GM19238 (cell line): ENCODE results near the gene GALNT14.
"Not testable (repeated sequence)": the region's sequence is repeated elsewhere in the genome, so short reads cannot be mapped to it uniquely, and the experiment has no call there.

Source experiments
- DNase-seq: peaks from one replicate; pipeline ENCODE4 v3.0.0; 2011; ENCODE audit warnings: low spot score; ENCODE audit not compliant: insufficient read length

GALNT14 gene, protein sequence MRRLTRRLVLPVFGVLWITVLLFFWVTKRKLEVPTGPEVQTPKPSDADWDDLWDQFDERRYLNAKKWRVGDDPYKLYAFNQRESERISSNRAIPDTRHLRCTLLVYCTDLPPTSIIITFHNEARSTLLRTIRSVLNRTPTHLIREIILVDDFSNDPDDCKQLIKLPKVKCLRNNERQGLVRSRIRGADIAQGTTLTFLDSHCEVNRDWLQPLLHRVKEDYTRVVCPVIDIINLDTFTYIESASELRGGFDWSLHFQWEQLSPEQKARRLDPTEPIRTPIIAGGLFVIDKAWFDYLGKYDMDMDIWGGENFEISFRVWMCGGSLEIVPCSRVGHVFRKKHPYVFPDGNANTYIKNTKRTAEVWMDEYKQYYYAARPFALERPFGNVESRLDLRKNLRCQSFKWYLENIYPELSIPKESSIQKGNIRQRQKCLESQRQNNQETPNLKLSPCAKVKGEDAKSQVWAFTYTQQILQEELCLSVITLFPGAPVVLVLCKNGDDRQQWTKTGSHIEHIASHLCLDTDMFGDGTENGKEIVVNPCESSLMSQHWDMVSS

DNA sequence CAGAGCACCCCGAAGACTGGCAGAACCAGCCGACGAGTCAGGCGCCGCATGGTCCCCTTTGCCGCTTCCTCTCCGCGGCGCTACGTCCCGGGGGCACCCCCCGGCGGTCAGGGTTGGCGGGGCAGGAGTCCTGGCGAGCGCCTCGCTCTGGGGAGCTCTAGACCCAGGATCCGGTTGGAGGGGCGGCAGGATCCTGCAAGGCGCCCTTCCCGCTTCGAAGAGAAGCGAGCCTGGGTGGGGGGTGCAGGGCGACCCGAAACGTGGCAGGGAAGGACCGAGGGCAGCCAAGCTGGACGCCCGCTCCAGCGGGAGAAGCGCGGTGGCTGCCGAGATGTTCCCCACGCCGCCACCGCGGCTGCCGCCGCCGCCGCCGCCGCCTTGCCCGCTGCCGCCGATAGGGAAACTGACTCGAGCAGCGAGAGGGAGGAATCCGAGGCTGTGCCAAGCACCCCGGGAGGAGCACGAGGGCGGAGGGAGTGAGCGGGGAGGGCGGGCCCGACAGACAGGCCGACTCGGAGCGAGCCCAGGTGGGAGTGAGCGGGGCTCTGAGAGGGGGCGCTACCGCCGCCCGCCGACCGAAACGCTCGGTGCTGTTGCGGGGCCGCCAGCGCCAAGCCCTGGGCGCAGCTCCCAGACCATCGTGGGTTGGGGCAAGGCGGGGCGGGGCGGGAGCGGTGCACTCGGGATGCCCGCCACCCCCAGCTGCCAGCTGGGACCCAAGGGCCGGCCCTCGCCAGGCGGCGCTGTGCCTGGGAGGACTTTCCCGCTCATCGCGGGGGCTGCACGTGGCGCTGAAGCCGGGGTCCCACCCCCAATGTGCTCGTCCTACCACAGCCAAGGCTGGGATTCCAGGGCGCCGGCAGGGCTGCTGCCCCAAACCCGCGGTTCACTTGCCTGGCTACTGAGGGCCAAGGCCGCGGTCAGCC, at the start of gene GALNT14:
TSS of gene GALNT14 (minus strand) at position 404 of the 926 bp plus-strand sequence. CDS start at position 50, 354 bp downstream.
- DNase-seq: peak; percentile 37

GRCh38 chr2:31187166-31187565, 48.9 kb upstream of the GALNT14 start:
- DNase-seq: no peak

GRCh38 chr2:31183973-31184372, 45.7 kb upstream of the GALNT14 start:
- not testable (repeated sequence) for DNase-seq

- DNase-seq: no peak
Observed at GRCh38 chr2:31176742-31177141, 38.5 kb upstream of the GALNT14 start.

DNA sequence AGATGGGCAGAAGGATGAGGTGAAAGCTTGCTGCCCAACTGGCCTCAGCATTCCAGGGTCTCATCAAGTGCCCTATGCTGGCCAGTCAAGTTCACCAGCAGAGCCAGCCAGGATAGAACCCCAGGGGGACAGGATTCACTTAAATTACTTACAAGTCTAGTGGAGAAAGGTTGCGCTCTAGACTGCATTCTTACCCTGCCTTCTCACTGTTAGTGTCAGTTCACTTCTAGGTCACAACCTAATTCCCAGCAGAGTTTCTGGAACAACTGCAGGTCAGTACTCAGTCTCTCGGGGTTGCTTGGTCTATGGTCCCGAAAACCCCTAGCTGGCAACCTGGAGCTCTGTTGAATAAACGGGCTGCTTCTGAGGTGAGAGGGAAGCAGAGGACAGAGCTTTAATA, 32.9 kb upstream of the GALNT14 start:
- no peak for DNase-seq

DNA sequence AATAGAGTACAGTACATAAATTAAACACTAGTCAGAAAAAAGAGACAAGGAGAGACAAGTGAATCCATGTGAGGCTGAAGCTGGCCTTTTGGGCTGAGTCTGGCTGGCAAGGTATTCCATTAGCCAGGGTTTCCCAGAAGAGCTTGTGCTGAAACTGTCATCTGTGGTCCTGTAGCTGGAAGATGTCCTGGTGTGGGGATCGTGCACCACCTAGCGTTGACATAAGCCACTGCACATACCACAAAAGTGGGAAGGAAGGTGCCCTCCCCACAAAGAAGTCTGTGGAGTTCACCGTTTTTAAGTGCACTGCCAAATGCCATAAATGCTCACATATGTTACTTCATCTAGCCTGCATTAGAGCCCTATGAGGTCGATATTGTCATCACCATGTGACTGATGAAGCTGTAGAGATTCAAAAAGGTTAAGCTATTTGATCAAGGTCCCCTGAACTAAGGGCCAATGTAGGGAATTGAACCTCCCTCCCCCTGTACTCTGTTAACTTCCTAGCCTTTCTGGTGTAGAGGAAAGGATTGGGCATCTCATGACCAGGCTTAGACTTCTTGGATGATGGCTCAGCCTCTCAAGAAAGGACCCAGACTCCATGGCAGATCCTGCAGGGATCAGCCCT, 31.9 kb upstream of the GALNT14 start:
- DNase-seq: peak; percentile 49

- no peak for DNase-seq
Observed at GRCh38 chr2:31168291-31168690, 30.1 kb upstream of the GALNT14 start.

- no peak for DNase-seq
Observed at GRCh38 chr2:31166925-31167324, 28.7 kb upstream of the GALNT14 start.

GRCh38 chr2:31163011-31163539, 24.8 kb upstream of the GALNT14 start:
- DNase-seq: no peak

- no peak for DNase-seq
Observed at GRCh38 chr2:31161637-31162036, 23.4 kb upstream of the GALNT14 start.

DNA sequence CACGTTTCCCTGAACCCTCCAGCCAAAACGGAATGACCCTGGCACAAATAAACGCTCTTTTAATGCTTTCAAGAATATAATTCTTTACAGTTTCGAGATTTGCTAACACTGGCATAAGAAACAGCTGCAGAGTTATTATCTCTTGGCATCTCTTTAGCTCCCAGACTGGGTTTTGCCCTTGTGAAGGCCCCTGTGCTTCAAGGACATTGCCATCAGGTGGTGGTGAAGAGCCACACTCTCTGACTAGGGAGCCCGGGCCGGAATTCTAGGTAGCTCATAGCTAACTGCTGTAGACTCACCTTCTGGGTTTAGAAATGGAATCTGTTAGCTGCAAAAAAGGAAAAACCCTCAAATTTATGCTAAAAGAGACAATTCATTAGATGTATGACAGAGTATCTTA, 13.3 kb upstream of the GALNT14 start:
- DNase-seq: no peak

DNA sequence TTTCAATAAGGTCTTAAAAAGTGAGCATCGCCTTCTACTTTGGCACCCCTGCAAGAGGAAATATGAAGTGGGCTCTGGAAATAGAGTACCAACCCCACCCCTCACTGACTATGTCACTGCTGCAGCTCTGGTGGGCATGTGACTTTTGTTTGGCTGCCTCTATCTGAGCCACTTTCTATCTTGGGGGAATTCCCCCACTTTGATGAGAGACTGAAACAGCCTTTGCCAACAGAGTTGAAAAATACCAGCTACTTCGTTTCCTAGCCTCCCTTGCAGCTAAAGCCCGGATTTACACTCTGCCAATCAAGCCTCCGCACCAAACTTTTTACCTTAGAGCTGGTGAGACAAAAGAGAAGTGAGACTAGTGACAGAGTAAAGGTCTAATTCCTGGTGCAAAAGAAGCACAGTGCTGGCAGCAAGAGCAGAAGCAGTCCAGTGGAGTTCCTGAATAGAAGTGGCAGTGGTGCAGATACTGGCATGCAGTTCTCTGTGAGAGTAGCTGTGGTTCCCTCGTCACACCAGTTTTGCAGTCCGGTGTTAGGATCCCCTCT, 12.0 kb upstream of the GALNT14 start:
- no peak for DNase-seq

DNA sequence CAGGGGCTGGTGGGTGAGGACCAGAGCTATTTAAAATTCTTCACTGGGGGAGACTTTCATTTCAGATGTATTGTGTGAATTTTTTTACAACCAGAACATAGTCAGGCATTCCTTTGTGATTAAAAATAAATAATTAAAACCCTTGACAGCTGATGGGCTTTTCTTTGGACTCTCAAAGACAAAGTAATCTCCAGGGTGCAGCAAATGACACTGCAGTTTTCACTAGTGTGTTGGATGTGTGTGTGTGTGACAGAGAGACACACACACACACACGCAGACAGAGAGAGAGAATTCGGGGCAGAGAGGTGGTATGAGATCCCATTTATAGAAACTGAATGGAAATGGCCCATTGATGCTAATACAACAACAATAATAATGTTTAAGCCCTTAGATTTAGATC, 10.3 kb upstream of the GALNT14 start:
- no peak for DNase-seq

- no peak for DNase-seq
Observed at GRCh38 chr2:31147645-31148044, 9.4 kb upstream of the GALNT14 start.

DNA sequence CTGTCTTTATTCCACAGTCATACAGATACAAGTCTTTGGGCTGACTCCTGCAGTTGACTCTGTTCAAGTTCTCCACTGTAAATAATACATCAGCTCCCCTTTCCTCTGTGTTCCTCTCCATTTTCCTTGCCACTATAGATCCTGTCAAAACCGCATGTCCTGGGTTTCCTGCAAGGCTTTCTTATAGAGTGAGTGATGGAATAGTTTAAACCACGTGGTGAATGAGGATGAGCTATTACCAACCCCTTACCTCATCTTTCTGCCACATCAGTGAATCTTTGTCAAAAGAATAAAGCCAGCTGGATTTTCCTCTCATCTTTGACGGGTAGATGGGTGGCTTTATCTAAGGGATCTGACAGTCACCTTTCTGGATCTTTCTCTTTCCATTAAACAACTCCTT, 3.9 kb upstream of the GALNT14 start:
- no peak for DNase-seq

GRCh38 chr2:31141443-31142085, 3.3 kb upstream of the GALNT14 start:
- DNase-seq: no peak

- DNase-seq: no peak
Observed at GRCh38 chr2:31140151-31140550, 1.9 kb upstream of the GALNT14 start.

DNA sequence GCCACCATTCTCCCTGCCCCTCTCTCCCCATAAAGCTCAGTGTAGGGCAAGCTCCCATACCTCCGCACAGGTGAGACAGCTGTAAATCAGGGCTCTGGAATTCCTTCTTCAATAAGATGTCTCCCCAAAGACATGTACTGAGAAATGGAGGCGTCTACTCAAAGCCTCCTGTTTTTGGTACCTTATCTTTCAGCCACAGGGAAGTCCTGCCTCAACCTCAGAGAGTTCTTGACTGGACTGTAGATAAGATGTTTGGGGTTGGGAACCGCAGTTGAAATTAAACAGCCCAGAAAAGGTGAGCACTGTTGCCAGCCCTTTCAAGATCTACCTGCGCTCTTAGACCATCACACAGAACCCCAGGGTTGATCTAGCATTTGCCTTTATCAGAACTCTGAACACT, 1.4 kb upstream of the GALNT14 start:
- no peak for DNase-seq

DNA sequence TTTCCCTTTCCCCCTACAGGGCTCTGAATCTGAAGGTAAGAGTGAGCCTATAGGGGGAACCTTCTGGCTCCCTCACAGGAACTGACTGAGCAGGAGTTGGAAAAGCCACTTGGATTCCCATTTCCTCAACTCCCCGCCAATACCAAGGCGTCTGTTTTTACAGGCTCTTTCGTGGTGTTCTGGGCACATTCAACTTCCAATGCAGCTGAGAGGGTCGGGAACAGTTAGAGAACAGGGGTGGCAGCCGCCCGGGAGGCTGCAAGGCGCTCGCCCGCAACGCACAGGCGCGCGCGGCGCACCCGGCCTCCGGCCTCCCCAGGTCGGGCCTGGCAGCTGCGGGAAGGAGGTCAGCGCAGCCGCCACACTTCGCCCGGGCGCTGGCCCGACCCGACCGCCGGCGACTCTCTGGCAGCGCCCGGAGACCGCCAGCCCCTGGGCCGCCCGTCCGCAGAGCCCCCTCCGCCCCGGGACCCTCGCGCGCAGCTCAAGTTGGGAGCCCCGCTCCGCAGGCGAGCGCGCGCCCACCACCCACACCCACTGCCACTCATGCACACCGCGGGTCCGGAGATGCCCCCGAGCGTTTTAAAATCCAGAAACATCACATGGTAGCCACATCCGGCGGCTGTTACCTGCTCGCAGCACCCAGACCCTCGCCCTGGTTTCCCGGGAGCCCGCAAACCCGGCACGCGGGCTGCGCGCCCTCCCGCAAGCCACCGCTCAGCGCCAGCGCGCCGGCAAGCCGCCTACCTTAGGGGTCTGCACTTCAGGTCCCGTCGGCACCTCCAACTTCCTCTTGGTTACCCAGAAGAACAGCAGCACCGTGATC, 816 bp downstream of the GALNT14 start:
- DNase-seq: no peak

- DNase-seq: no peak
Observed at GRCh38 chr2:31136732-31137131, 1.5 kb downstream of the GALNT14 start.
